ENCODE measurements around the gene TMIGD1.
"Not testable (repeated sequence)": the region's sequence is repeated elsewhere in the genome, so short reads cannot be mapped to it uniquely, and the experiment has no call there.

Gene TMIGD1

GRCh38 chr17:30360086-30360808, 26.4 kb upstream of the TMIGD1 start:
- DNase-seq (ENCODE audit: low read depth in 2 of 3, low spot score in 2 of 3) = no peak

GRCh38 chr17:30358055-30358760, 24.4 kb upstream of the TMIGD1 start:
- no peak for DNase-seq (ENCODE audit: low read depth in 2 of 3, low spot score in 2 of 3)

GRCh38 chr17:30357476-30357875, 23.6 kb upstream of the TMIGD1 start:
- no peak for DNase-seq (ENCODE audit: low read depth in 2 of 3, low spot score in 2 of 3)

GRCh38 chr17:30354701-30355100, 20.8 kb upstream of the TMIGD1 start:
- no peak for DNase-seq (ENCODE audit: low read depth in 2 of 3, low spot score in 2 of 3)

GRCh38 chr17:30352240-30352814, 18.5 kb upstream of the TMIGD1 start:
- no peak for DNase-seq (ENCODE audit: low read depth in 2 of 3, low spot score in 2 of 3)

GRCh38 chr17:30351735-30352134, 17.9 kb upstream of the TMIGD1 start:
- no peak for DNase-seq (ENCODE audit: low read depth in 2 of 3, low spot score in 2 of 3)

- DNase-seq (ENCODE audit: low read depth in 2 of 3, low spot score in 2 of 3) = not testable (repeated sequence)
These were observed 17.4 kb upstream of the TMIGD1 start for GRCh38 chr17:30351263-30351662.

GRCh38 chr17:30349252-30349651, 15.4 kb upstream of the TMIGD1 start:
- no peak for DNase-seq (ENCODE audit: low read depth in 2 of 3, low spot score in 2 of 3)

DNA sequence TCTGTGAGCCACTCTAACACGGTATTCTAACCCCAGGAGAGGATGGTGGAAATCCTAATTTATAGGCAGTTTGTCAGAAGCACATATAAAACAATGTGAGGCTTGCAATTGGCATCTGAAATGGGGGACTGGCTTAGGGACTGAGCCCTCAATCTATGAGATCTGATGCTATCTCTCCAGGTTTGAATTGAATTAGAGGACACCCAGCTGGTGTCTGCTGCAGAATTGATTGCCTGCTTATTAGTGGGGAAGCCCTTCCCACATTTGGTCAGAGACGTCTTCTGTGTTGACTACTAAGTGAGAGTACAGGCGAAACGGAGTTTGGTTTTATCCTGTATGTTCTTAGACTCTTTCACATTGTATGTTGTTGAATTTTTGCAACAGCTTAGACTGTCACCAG, 13.6 kb upstream of the TMIGD1 start:
- no peak for DNase-seq (ENCODE audit: low read depth in 2 of 3, low spot score in 2 of 3)

- DNase-seq (ENCODE audit: low read depth in 2 of 3, low spot score in 2 of 3) = no peak
These were observed 12.5 kb upstream of the TMIGD1 start for GRCh38 chr17:30346221-30346795.

DNA sequence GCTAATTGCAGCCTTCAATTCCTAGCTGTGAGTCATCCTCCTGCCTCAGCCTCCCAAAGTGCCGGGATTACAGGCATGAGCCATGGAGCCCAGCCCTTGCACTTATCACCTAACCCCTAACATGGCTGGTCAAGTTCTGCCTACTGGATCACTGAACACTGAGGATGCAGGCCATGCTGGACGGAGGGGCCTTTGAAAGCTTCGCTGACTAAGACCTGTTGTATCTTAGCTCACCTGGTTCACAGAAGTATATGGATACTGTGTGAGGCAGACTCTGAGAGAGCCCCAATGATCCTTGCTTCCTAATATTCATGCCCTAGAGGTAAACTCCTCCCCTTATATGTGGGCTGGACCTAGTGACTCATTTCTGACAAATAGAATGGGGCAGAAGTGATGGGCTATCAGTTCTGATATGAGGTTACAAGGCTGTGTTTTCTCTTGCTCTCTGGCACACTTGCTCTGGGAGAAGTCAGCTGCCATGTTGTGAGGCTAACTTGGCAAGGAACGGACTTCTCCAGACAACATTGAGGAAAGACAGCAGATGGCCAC, 11.7 kb upstream of the TMIGD1 start:
- DNase-seq (ENCODE audit: low read depth in 2 of 3, low spot score in 2 of 3) = no peak

- no peak for DNase-seq (ENCODE audit: low read depth in 2 of 3, low spot score in 2 of 3)
These were observed 11.2 kb upstream of the TMIGD1 start for GRCh38 chr17:30345089-30345433.

DNA sequence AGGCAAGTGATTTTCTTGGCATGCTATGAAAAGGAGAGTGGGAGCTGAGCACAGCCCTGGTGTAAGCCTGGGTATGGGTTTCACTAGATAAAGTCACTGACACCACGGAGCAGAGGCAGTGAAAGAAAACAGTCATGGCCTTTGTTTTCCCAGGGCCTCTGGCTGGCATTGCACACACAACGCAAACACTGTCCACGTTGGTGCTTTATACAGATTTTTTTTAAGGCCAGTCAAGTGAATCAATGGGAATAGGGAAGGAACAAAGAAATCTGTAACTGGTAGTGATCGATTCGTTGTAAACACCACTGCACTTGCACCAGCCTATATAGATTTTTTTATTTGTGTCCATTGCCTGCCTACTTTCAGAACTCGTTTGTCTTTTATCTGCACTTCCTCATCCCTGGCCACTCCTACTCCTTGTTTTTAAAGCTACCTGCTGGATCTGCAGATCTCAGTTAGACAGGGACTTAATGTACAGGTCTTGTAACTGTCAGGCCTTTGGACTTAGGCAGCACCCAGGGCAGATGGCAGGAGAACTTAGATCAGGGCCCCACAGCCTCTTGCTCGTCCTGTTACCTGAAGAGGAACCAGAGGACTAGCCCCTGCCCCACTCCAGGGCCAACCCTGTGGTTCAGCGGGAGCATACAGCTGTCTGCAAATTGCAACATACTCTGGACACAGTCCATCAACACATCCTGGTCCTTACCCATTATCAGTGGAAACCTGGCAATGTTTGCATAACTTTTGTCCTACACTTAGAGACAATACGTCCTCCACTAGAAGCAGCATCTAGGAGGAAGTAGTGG, 10.6 kb upstream of the TMIGD1 start:
- DNase-seq (ENCODE audit: low read depth in 2 of 3, low spot score in 2 of 3) = no peak

- DNase-seq (ENCODE audit: low read depth in 2 of 3, low spot score in 2 of 3) = no peak
These were observed 9.9 kb upstream of the TMIGD1 start for GRCh38 chr17:30343796-30344195.

DNA sequence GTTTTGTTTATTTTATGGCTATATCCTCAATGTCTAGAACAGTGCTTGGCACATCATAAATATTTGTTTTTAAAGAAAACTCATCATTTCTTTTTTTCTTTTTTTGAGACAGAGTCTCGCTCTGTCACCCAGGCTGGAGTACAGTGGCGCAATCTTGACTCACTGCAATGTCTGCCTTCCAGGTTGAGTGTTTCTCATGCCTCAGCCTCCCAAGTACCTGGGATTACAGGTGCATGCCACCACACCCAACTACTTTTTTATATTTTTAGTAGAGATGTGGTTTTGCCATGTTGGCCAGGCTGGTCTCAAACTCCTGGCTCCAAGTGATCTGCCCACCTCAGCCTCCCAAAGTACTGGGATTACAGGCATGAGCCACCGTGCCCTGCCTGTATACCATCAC, 9.4 kb upstream of the TMIGD1 start:
- not testable (repeated sequence) for DNase-seq (ENCODE audit: low read depth in 2 of 3, low spot score in 2 of 3)

DNA sequence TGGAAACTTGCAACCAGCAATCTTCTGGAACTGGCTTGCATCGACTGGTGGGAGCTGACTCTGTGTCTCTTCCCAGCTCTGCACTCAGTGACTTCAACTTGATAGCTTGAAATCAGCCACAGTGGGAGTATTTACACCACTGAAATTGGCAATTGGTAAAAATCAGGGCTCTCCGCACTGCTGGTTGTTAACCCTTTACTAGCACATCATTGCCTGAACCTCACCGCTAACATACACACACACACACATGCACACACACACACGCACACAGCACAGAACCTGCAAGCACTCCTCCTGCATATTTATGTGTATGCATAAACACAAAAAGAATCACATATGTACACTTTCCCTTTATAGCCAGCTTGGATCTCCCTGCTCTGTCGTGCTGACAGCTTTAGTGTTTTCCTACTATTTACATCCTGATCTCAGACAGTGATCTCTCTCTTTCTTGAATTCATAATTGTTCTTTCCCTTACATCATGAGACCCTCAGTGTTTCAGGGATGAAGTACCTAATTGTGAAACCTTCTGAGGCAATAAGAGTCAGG, 7.9 kb upstream of the TMIGD1 start:
- no peak for DNase-seq (ENCODE audit: low read depth in 2 of 3, low spot score in 2 of 3)

- DNase-seq (ENCODE audit: low read depth in 2 of 3, low spot score in 2 of 3) = no peak
These were observed 7.0 kb upstream of the TMIGD1 start for GRCh38 chr17:30340801-30341356.

DNA sequence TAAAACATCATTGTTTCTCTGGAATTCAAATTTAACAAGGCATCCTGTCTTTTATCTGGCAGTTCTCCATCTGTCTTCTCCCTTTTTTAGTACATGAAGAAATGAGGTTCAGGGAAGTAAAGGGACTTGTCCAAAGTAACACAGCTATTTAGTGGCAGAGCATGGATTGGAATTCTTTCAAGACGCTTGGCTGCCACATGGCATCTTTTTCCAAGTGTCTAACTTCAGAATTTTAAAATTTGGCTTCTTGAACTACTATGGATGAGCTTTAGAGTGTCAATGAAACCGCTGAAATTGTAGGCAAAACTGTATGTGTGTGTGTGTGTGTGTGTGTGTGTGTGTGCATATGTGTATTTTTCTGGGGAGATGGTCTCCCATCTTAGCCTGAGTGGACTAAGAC, 5.2 kb upstream of the TMIGD1 start:
- DNase-seq (ENCODE audit: low read depth in 2 of 3, low spot score in 2 of 3) = no peak

- no peak for DNase-seq (ENCODE audit: low read depth in 2 of 3, low spot score in 2 of 3)
These were observed 3.6 kb upstream of the TMIGD1 start for GRCh38 chr17:30337393-30337999.

Data from activated CD8-positive, alpha-beta memory T cell treated with anti-CD3 and anti-CD28 coated beads for 48 hours (primary cell).